ENCODE data around the gene SGO2. TPM values are rescaled to one million over a fixed set of nuclear protein-coding genes. Genes with fewer than 3 reads are reported as not detected.

SGO2 gene
- total and polyA plus RNA-seq, 2 of the 13 experiments (the other 11 are each of a cell fraction or from before 2014, with no cell fraction given), result 5.1 to 16.2 TPM

GRCh38 chr2:200525882-200526651 is at the start of gene SGO2 (continued):
- peak; percentile 48 for TF ChIP-seq ZBTB40 (IDR thresholded peaks at IDR 0.05)
- peak; percentile 89; the same call in 1 of the 2 replicates for TF ChIP-seq ZBTB40 (CRISPR knock-in tag; IDR thresholded peaks at IDR 0.05)
- TF ChIP-seq ZNF251 (CRISPR knock-in tag; IDR thresholded peaks at IDR 0.05), result peak; percentile 62; the same call in 1 of the 2 replicates
- TF ChIP-seq, protein P1, sequence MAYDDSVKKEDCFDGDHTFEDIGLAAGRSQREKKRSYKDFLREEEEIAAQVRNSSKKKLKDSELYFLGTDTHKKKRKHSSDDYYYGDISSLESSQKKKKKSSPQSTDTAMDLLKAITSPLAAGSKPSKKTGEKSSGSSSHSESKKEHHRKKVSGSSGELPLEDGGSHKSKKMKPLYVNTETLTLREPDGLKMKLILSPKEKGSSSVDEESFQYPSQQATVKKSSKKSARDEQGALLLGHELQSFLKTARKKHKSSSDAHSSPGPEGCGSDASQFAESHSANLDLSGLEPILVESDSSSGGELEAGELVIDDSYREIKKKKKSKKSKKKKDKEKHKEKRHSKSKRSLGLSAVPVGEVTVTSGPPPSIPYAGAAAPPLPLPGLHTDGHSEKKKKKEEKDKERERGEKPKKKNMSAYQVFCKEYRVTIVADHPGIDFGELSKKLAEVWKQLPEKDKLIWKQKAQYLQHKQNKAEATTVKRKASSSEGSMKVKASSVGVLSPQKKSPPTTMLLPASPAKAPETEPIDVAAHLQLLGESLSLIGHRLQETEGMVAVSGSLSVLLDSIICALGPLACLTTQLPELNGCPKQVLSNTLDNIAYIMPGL (CRISPR knock-in tag; IDR thresholded peaks at IDR 0.05; ENCODE audit: borderline replicate concordance in 1 of 2, low read depth in 1 of 2), result peak; percentile 87 to 91
- TF ChIP-seq, protein P2, sequence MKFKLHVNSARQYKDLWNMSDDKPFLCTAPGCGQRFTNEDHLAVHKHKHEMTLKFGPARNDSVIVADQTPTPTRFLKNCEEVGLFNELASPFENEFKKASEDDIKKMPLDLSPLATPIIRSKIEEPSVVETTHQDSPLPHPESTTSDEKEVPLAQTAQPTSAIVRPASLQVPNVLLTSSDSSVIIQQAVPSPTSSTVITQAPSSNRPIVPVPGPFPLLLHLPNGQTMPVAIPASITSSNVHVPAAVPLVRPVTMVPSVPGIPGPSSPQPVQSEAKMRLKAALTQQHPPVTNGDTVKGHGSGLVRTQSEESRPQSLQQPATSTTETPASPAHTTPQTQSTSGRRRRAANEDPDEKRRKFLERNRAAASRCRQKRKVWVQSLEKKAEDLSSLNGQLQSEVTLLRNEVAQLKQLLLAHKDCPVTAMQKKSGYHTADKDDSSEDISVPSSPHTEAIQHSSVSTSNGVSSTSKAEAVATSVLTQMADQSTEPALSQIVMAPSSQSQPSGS (CRISPR knock-in tag; IDR thresholded peaks at IDR 0.05), result peak; percentile 62; the same call in 1 of the 2 replicates
- TF ChIP-seq ELF1 (CRISPR knock-in tag; IDR thresholded peaks at IDR 0.05), result peak; percentile 98
- TF ChIP-seq ZNF33B (CRISPR knock-in tag; IDR thresholded peaks at IDR 0.05), result no peak
- peak; percentile 87 for TF ChIP-seq ERF (CRISPR knock-in tag; IDR thresholded peaks at IDR 0.05)
- TF ChIP-seq CREB1 (IDR thresholded peaks at IDR 0.05), result peak; percentile 58
- TF ChIP-seq CREB1 (CRISPR knock-in tag; IDR thresholded peaks at IDR 0.05), result peak; percentile 80
- peak; percentile 91 for TF ChIP-seq SPEN (CRISPR knock-in tag; IDR thresholded peaks at IDR 0.05; ENCODE audit: low read depth)
- TF ChIP-seq, protein P3, sequence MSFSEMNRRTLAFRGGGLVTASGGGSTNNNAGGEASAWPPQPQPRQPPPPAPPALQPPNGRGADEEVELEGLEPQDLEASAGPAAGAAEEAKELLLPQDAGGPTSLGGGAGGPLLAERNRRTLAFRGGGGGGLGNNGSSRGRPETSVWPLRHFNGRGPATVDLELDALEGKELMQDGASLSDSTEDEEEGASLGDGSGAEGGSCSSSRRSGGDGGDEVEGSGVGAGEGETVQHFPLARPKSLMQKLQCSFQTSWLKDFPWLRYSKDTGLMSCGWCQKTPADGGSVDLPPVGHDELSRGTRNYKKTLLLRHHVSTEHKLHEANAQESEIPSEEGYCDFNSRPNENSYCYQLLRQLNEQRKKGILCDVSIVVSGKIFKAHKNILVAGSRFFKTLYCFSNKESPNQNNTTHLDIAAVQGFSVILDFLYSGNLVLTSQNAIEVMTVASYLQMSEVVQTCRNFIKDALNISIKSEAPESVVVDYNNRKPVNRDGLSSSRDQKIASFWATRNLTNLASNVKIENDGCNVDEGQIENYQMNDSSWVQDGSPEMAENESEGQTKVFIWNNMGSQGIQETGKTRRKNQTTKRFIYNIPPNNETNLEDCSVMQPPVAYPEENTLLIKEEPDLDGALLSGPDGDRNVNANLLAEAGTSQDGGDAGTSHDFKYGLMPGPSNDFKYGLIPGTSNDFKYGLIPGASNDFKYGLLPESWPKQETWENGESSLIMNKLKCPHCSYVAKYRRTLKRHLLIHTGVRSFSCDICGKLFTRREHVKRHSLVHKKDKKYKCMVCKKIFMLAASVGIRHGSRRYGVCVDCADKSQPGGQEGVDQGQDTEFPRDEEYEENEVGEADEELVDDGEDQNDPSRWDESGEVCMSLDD (CRISPR knock-in tag; IDR thresholded peaks at IDR 0.05; ENCODE audit: borderline replicate concordance), result no peak
- TF ChIP-seq HDAC2 (CRISPR knock-in tag; IDR thresholded peaks at IDR 0.05), result peak; percentile 87
- TF ChIP-seq IRX3 (CRISPR knock-in tag; IDR thresholded peaks at IDR 0.05; ENCODE audit: borderline replicate concordance, low read depth), result peak; percentile 80

All from HepG2 (cell line).